ENCODE data around the gene C11orf21.

Gene C11orf21

DNA sequence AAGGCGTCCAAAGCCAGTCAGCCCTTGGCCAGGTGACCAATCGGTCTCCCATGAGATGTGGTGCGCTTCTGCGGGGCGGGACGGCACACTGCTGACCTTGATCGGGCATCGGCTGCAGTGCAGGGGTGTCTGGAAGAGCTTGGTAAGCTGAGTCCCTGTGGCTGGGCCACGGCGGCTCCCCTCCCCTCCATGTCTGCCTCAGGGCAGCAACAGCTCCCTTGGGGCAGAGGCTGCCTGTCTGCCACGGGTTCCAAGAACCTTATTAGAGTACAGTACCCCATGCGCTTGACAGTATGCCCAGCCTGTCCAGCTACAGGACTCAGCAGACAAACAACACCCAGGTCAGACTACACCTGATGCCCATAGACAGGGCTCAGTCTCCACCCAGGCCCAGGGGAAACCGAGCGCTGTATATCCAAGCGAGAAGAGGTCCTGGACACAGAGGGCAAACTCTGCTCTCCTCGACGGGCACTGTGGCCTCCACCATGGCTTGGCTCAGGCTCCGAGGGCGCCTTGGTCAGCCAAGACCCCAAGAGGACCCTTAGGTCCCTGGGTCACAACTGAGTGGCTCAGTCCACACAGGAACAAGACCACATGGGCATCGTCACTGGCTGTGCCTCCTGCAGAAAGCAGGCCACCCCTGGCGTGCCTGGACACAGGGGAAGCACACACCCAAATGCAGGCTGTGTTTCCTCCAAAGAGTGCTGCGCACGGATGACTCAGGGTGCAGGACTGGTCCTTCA lies 19.0 kb upstream of the C11orf21 start:
- DNase-seq, result no peak

DNA sequence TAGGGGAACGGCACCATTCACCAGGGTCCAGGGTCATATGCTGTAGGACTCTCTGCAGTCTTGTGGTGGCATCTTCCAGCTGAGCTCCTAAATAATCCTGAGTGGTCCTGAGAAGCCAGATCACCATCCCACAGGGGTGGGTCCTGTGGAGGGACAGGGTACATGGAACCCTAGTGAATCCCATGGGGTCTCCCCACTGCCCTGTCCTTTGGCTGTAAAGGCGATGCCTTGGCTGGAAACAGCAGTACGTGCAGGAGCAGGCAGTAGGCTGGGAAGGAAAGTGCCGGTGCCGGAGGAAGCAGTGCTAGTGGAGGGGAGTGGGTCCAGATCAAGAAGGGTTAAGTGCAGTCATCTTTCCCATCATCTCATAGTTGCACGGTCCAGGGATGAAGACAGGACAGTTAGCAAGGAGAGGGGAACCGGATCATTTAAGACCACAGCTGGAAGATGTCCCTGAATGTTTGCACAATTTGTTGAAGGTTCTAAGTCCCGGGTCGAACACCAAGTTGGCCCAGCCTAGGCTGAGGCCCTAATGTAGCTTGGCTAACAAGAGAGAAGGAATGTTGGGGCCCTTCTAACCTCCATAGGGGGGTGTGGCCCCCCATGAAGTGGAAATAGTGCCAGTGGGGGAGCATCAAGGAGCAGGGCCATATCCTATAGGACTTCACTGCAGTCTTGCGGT lies 18.2 kb upstream of the C11orf21 start:
- DNase-seq, result no peak

DNA sequence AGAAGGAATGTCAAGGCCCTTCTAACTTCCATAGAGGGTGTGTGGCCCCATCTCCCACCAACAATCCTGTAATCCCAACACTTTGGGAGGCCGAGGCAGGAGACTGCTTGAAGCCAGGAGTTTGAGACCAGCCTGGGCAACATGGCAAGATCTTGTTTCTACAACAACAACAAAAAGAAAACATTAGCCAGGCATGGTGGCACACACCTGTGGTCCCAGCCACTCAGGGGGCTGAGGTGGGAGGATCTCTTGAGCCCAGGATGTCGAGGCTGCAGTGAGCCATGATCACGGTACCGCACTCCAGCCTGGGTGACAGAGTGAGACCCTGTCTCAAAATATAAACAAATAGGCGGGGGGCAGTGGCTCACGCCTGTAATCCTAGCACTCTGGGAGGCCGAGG lies 17.0 kb upstream of the C11orf21 start:
- no peak for DNase-seq

DNA sequence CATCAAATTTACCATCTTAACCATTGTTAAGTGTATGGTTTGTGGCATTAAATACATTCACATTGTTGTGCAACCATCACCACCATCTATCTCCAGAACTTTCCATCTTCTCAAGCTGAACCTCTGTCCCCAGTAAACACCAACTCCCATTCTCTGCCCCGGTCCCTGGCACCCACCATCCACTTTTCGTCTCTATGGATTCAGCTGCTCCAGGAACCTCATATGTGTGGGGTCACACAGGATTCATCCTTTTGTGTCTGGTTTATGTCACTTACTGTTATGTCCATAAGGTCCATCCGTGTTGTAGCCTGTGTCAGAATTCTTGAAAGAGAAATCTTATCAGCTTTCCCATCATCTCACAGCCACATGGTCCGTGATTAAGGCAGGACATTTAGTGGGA lies 16.4 kb upstream of the C11orf21 start:
- no peak for DNase-seq

DNA sequence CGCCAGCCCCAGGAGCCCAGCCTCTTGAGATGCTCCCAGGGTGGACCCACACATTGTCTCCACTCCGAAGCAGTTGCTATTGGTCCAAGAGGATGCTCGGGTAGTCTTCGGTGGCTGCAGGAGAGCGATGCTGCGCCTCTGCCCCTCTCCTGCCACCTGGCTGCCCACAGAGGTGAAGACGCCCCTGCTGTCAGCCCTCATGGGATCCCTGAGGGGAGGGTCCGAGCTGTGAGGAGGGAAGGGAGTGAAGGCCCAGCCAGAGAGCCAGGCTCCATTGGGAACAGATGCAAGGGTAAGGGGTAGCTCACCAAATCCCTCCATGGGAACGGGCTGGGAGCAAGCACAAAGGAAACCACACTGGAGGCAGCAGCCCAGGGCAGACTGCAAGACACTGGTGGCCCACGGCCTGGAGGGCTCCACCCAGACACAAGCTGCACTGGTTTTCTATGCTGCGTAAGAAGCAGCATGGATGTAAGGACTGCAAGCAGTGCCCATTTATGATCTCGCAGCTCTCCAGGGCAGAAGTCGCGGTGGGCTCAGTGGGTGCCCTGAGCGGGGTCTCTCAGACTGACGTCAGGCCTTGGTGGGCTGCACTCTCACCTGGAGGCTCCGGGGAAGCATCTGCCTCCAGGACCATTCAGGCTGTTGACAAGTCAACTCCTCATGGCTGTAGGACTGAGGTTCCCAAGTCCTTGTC lies 15.8 kb upstream of the C11orf21 start:
- DNase-seq, result no peak

DNA sequence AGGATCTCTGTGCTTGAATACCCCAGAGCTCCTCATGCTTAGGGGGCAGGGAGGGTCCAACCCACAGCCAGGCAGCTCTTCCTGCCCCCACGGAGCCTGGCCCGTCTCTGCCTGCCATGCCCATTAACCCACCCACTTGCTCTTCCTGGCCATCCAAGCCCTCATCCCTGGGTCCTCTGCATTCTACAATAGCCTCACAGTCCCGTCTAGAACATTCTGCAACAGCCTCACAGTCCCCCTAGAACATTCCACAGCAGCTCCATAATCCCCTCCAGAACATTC lies 15.2 kb upstream of the C11orf21 start:
- DNase-seq, result no peak

DNA sequence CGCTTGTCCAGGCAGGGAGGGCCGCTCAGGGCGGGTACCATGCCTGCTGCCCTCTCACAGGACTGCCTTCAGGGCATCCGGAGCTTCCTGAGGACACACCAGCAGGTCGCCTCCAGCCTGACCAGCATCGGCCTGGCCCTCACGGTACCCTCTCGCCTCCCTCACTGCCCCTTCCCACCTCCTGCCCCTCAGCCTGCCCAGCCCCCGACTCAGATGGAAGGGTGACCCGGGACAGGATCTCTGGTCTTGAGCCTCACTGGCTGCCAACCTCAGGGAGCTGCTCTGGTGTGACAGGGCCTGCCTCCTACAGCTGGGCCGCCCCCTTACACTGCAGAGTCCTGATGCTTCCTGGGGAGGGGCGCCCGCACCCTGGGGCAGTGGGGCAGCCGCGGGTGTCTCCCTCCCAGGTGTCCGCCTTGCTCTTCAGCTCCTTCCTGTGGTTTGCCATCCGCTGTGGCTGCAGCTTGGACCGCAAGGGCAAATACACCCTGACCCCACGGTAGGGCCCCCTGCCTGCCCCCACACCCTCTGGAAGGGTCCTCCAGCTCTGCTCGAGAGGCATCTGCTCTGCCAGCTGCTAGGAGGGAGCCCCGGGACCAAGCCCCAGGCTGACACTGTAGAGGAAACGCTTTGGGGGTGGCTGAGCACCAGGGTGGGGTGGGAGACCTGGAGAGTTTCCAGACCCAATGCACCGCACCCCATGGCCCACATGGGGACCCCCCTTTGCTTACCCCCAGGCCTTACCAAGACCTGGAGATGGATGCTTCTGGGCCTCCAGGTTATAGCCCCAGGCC lies 14.6 kb upstream of the C11orf21 start:
- DNase-seq, result no peak

DNA sequence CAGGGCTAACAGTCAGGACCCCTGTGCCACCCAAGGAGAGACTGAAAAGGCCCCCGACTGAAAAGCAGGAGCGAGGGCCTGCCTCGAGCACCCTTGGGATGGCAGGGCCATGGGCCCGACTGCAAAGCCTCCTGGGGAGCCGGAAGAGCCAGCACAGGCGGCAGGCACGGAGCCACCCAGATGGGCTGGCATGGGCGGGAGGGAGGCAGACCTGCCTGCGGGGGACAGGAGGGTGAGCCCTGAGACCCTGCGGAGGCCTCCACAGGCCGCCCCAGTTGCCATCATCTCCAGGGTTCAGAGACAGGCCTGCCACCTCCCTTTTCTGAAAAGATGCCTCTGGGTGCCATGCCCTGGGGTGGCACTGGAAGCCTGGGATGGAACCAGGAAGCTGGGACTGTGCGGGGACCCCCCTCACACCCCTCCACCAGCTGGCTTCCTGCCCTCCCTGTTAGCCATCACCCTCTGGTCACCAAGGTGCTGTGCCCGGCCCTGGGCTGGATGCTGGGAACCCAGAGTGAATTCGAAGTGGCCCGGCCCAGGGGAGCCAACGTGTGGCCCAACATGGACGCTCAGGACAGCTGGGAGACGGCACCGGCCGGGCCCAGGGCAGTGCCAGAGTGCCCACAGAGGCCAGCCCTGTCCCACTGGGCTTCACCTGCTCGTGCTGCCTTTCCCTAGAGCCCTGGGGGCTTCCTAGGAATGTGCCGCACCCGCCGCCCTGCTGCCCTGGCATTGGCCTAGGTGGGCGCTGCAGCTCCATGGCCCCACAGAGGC lies 13.9 kb upstream of the C11orf21 start:
- no peak for DNase-seq

DNA sequence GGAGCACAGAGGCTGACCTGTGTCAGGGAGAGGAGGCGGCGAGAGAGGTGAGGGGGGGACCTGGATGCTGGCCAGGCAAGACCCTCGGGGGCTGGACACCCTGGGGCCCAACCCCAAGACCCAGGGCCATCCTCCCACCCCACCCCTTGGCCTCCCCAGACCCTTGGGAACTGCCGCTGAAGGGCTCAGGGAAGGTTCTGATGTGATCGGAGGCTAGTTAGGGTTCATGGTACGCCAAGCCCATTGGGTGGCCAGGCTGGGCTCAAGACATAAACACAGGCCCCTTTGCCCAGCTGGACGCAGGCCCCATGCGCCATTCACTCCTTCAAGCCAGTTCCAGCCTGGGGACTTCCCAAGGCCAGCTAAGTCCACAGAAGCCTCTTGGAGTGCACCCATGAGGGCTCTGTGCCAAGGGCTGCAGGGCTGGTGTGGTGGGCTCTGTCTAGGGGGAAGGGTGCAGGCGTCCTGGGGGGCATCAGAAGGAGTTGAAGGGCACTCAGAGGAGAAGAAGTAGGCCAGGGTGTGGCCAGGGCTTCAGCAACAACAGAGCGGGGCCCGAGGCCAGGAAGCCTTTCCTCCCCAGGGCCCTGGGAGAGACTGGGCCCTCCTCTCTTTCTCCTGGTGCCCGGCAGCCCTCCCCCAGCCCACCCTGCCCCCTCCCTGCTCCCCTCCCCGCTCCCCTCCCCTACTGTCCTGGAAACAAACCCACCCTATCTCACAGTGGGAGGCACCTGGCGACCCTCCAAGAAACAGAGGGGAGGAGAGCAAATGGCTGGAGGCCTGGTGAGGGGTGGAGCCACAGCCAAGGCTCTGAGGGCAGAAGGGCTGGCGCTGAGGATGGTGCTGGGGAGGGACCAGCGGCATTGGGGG lies 13.0 kb upstream of the C11orf21 start:
- peak; percentile 97 for DNase-seq

DNA sequence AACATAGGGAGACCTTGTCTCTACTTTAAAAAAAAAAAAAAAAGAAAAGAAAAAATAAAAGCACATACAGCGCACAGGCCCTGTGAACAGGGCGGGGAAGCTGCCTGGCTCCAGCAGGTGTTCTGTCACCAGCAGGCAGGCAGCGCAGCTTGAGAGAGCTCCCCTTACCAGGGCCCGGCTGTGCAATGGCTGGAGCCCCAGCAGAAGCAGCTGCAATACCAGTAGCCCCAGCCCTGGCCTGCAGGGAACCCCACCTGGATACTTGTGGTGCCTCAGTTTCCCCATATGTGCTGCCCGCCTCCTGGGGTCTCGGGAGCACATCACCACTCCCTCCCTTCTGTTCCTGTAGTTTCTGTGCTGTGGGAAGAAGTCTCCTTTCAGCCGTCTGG lies 12.4 kb upstream of the C11orf21 start:
- no peak for DNase-seq

DNA sequence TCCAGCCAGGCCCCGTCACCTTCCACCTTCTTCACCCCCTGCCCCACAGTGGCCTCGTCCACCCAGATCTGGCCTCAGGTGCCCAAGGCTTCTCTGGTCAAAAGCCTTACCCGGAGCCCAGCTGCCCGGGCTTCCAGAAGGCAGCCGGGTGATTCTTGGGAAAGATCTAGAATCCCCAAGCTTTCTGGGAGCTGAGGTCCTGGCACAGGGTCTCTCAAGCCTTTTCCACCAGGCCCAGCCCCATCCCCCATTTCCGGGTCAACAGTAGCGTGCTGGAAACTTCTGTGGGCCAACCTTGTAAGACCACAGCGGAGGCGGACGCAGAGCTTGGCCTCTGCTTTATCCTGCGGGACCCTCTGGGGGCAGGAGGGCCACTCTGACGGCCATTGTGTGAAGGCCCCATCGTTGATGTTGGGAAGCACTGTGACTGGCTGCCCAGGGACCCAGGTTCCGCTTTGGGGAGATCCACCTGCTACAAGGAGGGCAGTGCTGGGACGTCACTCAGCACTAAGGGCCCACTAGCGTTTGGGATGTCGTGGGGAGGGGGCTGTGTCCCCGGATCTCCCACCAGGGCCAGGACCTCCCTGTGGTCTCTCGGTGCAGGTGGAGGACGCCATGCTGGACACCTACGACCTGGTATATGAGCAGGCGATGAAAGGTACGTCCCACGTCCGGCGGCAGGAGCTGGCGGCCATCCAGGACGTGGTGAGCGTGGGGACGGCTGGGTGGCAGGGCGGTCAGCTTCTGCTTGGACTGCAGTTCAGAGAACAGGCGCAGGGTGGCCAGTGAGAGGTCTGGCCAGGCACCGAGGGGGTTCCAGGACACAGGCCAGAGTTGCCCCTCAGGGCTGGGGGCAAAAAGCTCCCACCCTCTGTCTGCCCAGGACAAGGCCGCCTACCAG lies 11.6 kb upstream of the C11orf21 start:
- DNase-seq, result no peak

DNA sequence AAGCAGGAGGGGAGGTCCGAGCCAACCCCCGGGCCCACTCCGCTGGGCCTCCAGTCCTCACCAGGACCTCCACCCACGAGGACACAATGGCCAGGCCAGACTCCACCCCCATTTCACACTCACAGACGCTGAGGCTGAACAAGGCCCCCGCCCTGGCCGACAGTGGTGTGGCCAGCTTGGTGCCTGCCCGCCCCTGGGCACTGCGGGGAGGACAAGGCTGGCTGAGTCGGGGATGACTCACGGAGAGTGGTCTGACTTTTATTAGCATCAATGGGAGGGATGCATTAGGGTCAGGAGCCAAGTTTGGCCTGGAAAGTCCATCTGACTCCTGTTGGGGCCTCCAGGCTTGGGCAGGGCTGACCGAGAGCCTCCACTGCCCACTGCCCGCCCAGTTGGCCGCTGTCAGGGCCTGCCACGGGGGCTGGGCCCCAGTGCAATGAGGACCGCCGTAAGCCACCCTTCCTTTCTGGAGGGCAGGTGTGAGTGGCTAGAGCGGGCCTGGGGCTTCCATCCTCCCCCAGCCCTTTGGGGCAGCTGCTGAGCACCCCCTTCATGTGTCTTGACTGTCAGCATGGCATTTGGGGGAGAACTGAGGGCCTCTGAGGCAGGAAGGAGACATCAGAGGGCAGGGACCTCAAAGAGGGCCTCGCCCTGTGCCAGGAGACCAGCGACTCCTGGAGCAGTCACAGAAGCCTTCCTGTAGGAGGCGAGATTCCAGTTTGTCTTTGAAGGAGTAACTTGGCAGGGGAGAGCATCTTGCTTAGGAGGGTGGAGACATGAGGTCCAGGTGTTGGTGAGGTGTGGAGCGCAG lies 10.7 kb upstream of the C11orf21 start:
- peak; percentile 60 for DNase-seq

DNA sequence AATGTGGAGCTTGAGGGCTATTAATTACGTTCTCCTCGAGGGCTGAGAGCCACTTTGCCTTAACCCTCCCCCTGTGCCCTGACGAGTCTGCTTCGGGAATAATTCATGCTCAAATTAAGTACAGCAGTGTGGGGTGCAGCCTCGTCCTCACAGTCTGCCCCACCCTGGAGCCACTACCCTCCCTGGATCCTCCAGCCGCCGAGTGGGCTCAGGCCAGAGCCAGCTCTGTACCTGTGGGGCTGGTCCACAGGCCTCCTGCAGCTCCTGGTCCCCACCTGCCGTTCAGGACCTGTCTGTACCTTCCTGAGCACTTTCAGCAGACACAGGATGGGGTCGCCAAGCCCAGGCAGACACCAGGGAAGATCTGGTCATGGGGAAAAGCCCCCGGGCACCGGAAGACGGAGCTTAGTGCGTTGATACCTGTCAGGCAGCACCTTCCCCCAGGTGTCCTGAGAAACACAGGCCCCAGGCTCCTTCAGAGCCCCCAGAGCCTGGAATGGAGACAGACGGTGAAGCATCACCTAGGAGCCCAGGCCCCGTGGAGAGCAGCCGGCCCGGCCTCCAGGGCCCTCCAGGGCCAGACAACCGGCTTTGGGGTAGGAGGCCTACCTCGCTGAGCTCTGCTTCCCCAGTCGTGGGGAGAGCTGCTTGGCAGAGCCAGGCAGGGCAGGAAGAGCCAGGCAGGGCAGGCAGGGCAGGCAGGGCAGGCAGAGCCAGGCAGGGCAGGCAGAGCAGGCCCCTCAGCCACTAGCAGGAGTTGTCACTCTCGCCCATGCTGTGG lies 9.8 kb upstream of the C11orf21 start:
- no peak for DNase-seq

DNA sequence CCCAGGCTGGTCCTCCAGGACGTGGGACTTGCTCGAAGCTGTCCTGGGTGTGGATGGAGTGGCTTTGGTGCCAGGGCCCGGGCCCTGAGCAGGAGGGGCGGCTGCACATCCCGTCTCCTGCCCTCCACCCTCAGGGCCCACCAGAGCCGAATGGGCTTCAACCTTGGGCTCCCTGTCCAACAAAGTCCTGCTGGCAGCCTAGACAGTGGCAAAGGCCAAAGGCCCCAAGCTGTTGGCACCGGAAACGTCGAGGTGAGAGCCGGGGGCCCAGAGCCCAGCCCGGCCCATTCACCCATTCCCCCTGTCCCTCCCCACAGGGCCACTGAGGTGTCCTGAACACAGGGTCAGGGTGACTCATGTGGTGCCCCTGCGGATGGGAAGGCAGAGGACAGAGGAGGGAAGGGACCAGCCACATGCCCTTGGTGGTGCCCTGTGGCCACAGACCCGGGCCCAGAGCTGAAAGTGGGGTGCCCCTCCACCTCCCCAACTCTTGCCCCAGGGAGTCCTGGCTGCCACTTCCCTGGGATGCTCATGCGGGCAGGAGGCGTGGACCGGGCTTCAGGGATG lies 9.2 kb upstream of the C11orf21 start:
- no peak for DNase-seq

DNA sequence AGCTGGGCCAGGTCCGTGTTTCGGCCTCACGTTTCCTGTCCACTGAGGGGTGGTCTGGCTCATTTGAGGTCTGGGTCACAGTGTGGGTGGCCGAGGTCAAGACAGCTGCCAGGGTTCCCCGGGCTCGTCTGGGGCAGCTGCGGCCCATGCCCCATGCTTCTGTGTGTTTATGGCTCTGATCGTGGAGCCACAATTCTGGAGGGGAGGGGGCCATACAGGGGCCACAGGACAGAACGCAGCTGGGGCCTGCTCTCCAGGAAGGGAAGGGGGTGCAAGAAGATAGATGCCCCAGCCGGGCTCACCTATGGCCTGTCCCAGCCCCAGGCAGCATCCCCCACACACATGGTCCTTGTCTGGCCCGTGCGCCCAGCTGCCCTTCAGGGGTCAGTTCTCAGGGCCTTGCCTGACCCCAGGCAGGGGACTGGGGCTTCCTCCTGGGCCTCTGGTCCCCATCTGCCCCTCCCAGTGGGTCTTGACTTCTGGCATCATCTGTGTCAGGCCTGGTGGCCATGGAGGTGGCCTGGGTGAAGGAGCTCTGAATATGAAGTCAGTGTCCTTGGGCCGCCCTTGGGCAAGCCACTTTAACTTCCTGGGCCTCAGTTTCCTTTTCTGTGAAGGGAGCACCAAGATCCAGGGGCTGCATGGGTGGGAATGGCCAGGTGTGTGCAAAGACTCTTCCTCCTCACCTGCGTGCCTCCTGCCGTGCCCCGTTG lies 8.5 kb upstream of the C11orf21 start:
- no peak for DNase-seq

DNA sequence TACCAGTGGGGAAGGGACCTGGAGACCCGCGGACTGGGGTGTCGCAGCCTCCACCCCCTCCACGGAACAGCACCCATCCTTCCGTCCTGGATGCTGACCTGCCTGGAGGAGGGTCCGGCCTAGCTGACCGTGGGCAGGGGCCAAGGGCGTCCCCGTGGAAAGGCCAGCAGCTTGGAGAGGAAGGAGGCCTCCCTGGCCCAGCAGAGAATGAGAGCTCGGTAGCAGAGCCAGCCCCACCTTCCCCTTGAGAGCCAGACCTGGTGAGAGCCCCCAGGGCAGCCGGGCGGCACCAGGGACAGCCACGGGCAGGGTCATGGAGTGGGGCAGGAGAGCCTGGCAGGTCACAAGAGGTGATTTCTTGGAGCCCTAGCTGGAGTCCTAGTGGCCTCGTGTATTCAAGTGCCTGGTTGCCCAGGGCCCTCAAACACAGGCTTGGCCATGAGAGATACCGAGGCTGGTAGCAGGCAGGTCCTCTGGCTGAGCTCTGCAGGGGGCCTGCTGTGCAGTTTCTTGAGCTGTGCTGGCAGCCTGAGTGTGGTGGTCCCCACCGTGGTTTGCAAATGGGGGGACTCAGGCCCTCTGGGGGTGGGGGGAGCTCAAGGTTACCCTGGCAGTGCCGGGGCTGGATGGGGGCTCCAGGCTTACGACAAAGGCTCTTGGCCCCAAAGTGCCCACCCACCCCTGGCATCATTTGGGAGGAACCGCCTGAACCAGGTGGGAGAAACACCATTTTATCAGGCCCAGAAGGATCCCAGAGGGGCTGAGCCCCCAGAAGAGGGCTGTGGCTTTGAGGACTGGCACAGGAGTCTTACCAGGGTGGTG lies 7.7 kb upstream of the C11orf21 start:
- no peak for DNase-seq

DNA sequence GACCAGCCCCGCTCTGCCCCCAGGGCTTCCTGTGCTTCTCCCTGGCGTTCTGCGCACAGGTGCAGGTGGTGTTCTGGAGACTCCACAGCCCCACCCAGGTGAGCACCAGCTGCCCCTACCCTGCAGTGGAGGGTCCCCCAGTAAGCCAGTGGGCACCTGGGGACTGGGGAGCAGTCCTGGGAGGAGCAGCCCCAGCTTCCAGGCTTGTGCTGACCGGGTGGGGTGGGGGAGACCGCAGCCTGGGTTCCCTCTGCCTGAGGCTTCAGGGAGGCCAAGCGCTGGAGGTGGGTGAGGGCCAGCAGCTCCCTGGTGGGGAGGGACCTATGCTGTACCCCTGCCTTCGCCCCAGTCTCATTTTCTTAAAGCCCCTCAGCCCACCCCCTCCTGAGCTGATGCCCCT lies 7.0 kb upstream of the C11orf21 start:
- no peak for DNase-seq
